HepG2 (cell line): ENCODE measurements around the gene YPEL3. TPM values are rescaled to one million over a fixed set of nuclear protein-coding genes. Genes with fewer than 3 reads are reported as not detected.

ENCODE experiments used
- ATAC-seq: fragments of 200-7000 bp; cut with Tn5 transposase; 3 replicates; pipeline ENCODE4 v1.9.1; 2020; ENCODE audit warnings: mild to moderate bottlenecking, moderate library complexity
- BruUV-seq: library from RNA; stranded (reverse); fragments of 400-500 nt; replicated peaks from 2 replicates; lab custom pipeline; 2021; lab: Mats Ljungman, UMichigan
- CTCF ChIA-PET: fragments of 300-600 bp; formaldehyde crosslinking; extraction: SDS; loops from one replicate; lab custom pipeline; 2021; ENCODE audit warnings: low total read pairs, inconsistent platforms, low intra/inter-chr PET ratio; lab: Yijun Ruan, JAX
- POLR2A ChIA-PET: fragments of 350-600 bp; sonication (Branson Sonifier 250); formaldehyde crosslinking; loops from one replicate; lab custom pipeline; 2020; ENCODE audit warnings: antibody characterized with exemption, inconsistent platforms; lab: Yijun Ruan, JAX
- DNase-seq: peaks from one replicate; pipeline ENCODE4 v3.0.0-alpha.2; 2015; ENCODE audit warnings: low spot score
- FAIRE-seq: peaks from 3 replicates; lab custom pipeline; 2011; peaks lifted over from hg19 to GRCh38; lab: Jason Lieb, UNC
- H2AFZ ChIP-seq: one replicate; pipeline ENCODE4 v1.6.1; 2011; ENCODE audit warnings: low read length, inconsistent platforms
- H3K27ac ChIP-seq: fragments of 300-600 bp; 3 replicates; pipeline ENCODE4 v1.8.0; 2011; ENCODE audit warnings: mixed run types, mild to moderate bottlenecking, mixed read lengths, low read length, inconsistent platforms; ENCODE audit not compliant: insufficient read depth; ENCODE audit errors: extremely low read length
- H3K27me3 ChIP-seq, 2 experiments: fragments of 200-600 bp in 1 of 2; 2 replicates in 1 of 2; 3 replicates in 1 of 2; pipeline versions ENCODE4 v1.6.0 to v1.8.0; 2011; ENCODE audit warnings: low read length in 2 of 2, mild to moderate bottlenecking in 2 of 2, moderate library complexity in 2 of 2, inconsistent platforms in 1 of 2; ENCODE audit not compliant: insufficient read depth in 2 of 2, control insufficient read depth in 1 of 2
- H3K36me3 ChIP-seq, 2 experiments: fragments of 200-600 bp in 1 of 2; replicated peaks in 1 of 2; 2 replicates in 1 of 2; 3 replicates in 1 of 2; pipeline versions ENCODE4 v1.5.1 to v1.8.0; 2011; ENCODE audit warnings: low read length in 2 of 2, inconsistent platforms in 1 of 2; ENCODE audit not compliant: insufficient read depth in 2 of 2, control insufficient read depth in 1 of 2
- H3K4me1 ChIP-seq: 2 replicates; pipeline ENCODE4 v1.5.1; 2012; ENCODE audit warnings: low read length, inconsistent platforms; ENCODE audit not compliant: insufficient read depth
- H3K4me2 ChIP-seq: 2 replicates; pipeline ENCODE4 v1.6.0; 2011; ENCODE audit warnings: low read depth, low read length, inconsistent platforms
- H3K4me3 ChIP-seq, 3 experiments: fragments of 200-600 bp in 1 of 3; sonication (generic), shearing (Covaris generic) in 1 of 3; replicated peaks in 1 of 3; 2 replicates each; pipeline ENCODE4 v1.5.1; 2011 to 2016; ENCODE audit warnings: low read length in 3 of 3, inconsistent platforms in 2 of 3, low read depth in 2 of 3, mild to moderate bottlenecking in 2 of 3, control low read depth in 1 of 3, mixed read lengths in 1 of 3; ENCODE audit not compliant: insufficient read depth in 1 of 3
- H3K79me2 ChIP-seq: one replicate; pipeline ENCODE4 v1.6.1; 2011; ENCODE audit warnings: low read length, inconsistent platforms; ENCODE audit not compliant: insufficient read depth
- H3K9ac ChIP-seq: 2 replicates; pipeline ENCODE4 v1.6.0; 2011; ENCODE audit warnings: mild to moderate bottlenecking, low read depth, low read length, inconsistent platforms; ENCODE audit not compliant: insufficient read depth
- H3K9me3 ChIP-seq: 2 replicates; pipeline ENCODE4 v1.5.1; 2012; ENCODE audit warnings: mild to moderate bottlenecking, low read length
- H4K20me1 ChIP-seq: 2 replicates; pipeline ENCODE4 v1.6.0; 2011; ENCODE audit warnings: inconsistent platforms, mild to moderate bottlenecking, low read length, moderate library complexity; ENCODE audit not compliant: insufficient read depth
- CENPT ChIP-seq: sonication (generic); formaldehyde crosslinking; IDR thresholded peaks from 2 replicates; pipeline ENCODE4 v1.8.0; 2022; ENCODE audit warnings: low read depth, mild to moderate bottlenecking, moderate library complexity, missing genetic modification reagents
- CHD4 ChIP-seq: fragments of 200-600 bp; sonication (generic); IDR thresholded peaks from 2 replicates; pipeline ENCODE4 v1.7.0; 2017; ENCODE audit warnings: mild to moderate bottlenecking, low read length, borderline replicate concordance
- FOXK2 ChIP-seq: fragments of 450-650 bp; IDR thresholded peaks from 2 replicates; pipeline ENCODE4 v1.6.1; 2016
- GABPA ChIP-seq, 2 experiments: IDR thresholded peaks; 2 replicates each; pipeline ENCODE4 v1.6.1; 2011 to 2016; ENCODE audit warnings: low read depth in 2 of 2, low read length in 1 of 2, missing biosample characterization in 1 of 2, missing genetic modification characterization in 1 of 2
- GATA4 ChIP-seq: sonication (generic); IDR thresholded peaks from 2 replicates; pipeline ENCODE4 v1.6.1; 2016; ENCODE audit warnings: antibody characterized with exemption, low read depth, borderline replicate concordance
- HNRNPH1 ChIP-seq: fragments of 200-400 bp; formaldehyde crosslinking; optimal IDR thresholded peaks from 2 replicates; pipeline ENCODE3; 2017; ENCODE audit warnings: mild to moderate bottlenecking, low read depth, low read length
- JUN ChIP-seq: sonication (generic); formaldehyde crosslinking; IDR thresholded peaks from 2 replicates; pipeline ENCODE4 v1.4.0; 2020; ENCODE audit warnings: mild to moderate bottlenecking, missing genetic modification reagents
- MTF1 ChIP-seq: sonication (generic); formaldehyde crosslinking; IDR thresholded peaks from 2 replicates; pipeline ENCODE4 v1.5.0; 2020; ENCODE audit warnings: missing genetic modification reagents
- NR2C2 ChIP-seq: sonication (generic); formaldehyde crosslinking; IDR thresholded peaks from 2 replicates; pipeline ENCODE4 v1.4.0; 2020; ENCODE audit warnings: missing genetic modification reagents, mild to moderate bottlenecking, moderate library complexity, borderline replicate concordance
- RARA ChIP-seq: IDR thresholded peaks from 2 replicates; pipeline ENCODE4 v1.6.1; 2016; ENCODE audit warnings: missing genetic modification reagents, missing compliant biosample characterization
- SMAD1 ChIP-seq: sonication (generic); formaldehyde crosslinking; IDR thresholded peaks from 2 replicates; pipeline ENCODE4 v1.4.0; 2020; ENCODE audit warnings: missing genetic modification reagents, low read depth, mild to moderate bottlenecking, borderline replicate concordance
- TBX2 ChIP-seq: sonication (generic); formaldehyde crosslinking; IDR thresholded peaks from 2 replicates; pipeline ENCODE4 v1.5.0; 2020; ENCODE audit warnings: missing genetic modification reagents, mild to moderate bottlenecking, borderline replicate concordance
- TEAD3 ChIP-seq: optimal IDR thresholded peaks from 2 replicates; pipeline ENCODE3; 2016; ENCODE audit warnings: borderline replicate concordance
- ZFAT ChIP-seq: sonication (generic); formaldehyde crosslinking; conservative IDR thresholded peaks from 2 replicates; pipeline ENCODE4 v1.8.1; 2023; ENCODE audit warnings: missing genetic modification reagents, inconsistent platforms
- ZNF33A ChIP-seq: sonication (generic); formaldehyde crosslinking; IDR thresholded peaks from 2 replicates; pipeline ENCODE4 v1.5.1; 2020; ENCODE audit warnings: missing genetic modification reagents, mild to moderate bottlenecking, moderate library complexity, borderline replicate concordance
- ZNF383 ChIP-seq: sonication (generic); formaldehyde crosslinking; IDR thresholded peaks from 2 replicates; pipeline ENCODE4 v1.4.0; 2020; ENCODE audit warnings: missing genetic modification reagents, mild to moderate bottlenecking, borderline replicate concordance
- ZNF616 ChIP-seq: sonication (generic); formaldehyde crosslinking; IDR thresholded peaks from 2 replicates; pipeline ENCODE4 v1.5.0; 2020; ENCODE audit warnings: low read depth, mild to moderate bottlenecking, missing genetic modification reagents
- WGBS: methylation state at CpG from one replicate; pipeline ENCODE4 v1.1.6; 2017; ENCODE audit warnings: low lambda C conversion rate; 5-methylcytosine and 5-hydroxymethylcytosine counted together
- in situ Hi-C: cut with HindIII; loops from 2 replicates; pipeline ENCODE4 v1.10.0; 2017; ENCODE audit warnings: low pct_unique_long_range_greater_than_20kb; ENCODE audit not compliant: extremely low pct_ligation_motif_present
- intact Hi-C: fragments of 100-400 bp; cut with micrococcal nuclease; formaldehyde crosslinking; loops from one replicate; pipeline ENCODE4 v1.10.0; 2022; ENCODE audit not compliant: unreplicated experiment
- polyA plus RNA-seq, 8 experiments: library from polyadenylated mRNA; depleted of rRNA in 3 of 8; stranded (reverse) in 7 of 8; unstranded in 1 of 8; fragments of >200 nt; fragmentation: Illumina TruSeq in 4 of 8; extraction: Trizol in 4 of 8; gene quantifications; 2 replicates each; pipeline versions ENCODE4 v1.2.1 to v1.2.3, GENCODE V29; 2011 to 2016; ENCODE audit warnings: low read depth in 4 of 8, missing spikeins in 1 of 8, mixed read lengths in 1 of 8; ENCODE audit not compliant: insufficient read depth in 1 of 8
- total RNA-seq, 5 experiments: library from RNA; depleted of rRNA; stranded (reverse); fragments of >200 nt; fragmentation: Illumina TruSeq; extraction: Trizol; gene quantifications; 2 replicates each; pipeline ENCODE4 v1.2.3, GENCODE V29; 2016; ENCODE audit warnings: low read depth in 1 of 5
- TF ChIP-seq, protein P1 (sequence below): sonication (generic); formaldehyde crosslinking; IDR thresholded peaks from 2 replicates; pipeline ENCODE4 v1.8.0; 2022; ENCODE audit warnings: missing genetic modification reagents, mild to moderate bottlenecking, moderate library complexity, borderline replicate concordance
- TF ChIP-seq, protein P2 (sequence below): sonication (generic); formaldehyde crosslinking; IDR thresholded peaks from 2 replicates; pipeline ENCODE4 v1.5.1; 2020; ENCODE audit warnings: mild to moderate bottlenecking, missing genetic modification reagents, moderate library complexity

The YPEL3 gene
- total and polyA plus RNA-seq, 2 of the 13 experiments (the other 11 are each of a cell fraction or from before 2014, with no cell fraction given) = 5.4 to 47.0 TPM

DNA sequence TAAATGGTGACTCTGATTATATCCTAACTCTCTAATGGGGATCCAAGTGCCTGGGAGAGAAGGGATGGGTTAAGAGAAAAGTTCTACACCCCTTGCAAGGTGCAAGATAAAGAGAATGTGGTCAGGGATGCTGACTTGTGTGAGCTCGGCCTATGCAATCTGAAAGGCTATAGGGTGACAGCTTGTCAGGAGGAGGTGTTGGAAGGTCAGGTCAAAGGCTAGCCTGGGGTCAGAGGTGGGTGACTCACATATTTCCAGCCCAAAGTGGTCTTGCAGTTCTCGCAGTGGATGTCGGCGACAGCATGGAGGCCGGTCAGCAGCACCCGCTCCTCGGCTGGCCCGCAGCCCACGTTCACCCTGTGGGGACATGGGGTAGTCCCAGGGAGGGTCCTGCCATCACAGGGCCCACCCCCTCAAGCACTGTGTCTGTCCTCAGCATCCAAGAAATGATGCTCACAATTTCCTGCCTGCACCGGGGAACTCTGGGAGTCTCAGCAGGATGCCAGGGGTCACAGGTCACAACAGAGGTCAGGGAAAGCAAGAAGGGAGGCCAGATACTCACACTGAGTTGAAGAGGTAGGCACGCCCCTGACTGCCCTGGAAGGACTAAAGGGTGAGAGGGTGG lies 1.4 kb downstream of the YPEL3 start (continued):
- TF ChIP-seq NR2C2 (peak; percentile 82), SMAD1 (CRISPR knock-in tag) (no peak), RARA (CRISPR knock-in tag) (0 out of 2 replicates have a peak, but pooled peaks have one; percentile 29), MTF1 (CRISPR knock-in tag) (no peak), ZNF616 (CRISPR knock-in tag) (no peak)
- TF ChIP-seq, protein P1, sequence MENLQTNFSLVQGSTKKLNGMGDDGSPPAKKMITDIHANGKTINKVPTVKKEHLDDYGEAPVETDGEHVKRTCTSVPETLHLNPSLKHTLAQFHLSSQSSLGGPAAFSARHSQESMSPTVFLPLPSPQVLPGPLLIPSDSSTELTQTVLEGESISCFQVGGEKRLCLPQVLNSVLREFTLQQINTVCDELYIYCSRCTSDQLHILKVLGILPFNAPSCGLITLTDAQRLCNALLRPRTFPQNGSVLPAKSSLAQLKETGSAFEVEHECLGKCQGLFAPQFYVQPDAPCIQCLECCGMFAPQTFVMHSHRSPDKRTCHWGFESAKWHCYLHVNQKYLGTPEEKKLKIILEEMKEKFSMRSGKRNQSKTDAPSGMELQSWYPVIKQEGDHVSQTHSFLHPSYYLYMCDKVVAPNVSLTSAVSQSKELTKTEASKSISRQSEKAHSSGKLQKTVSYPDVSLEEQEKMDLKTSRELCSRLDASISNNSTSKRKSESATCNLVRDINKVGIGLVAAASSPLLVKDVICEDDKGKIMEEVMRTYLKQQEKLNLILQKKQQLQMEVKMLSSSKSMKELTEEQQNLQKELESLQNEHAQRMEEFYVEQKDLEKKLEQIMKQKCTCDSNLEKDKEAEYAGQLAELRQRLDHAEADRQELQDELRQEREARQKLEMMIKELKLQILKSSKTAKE (CRISPR knock-in tag) = peak; percentile 29; the same call in 1 of the 2 replicates

DNA sequence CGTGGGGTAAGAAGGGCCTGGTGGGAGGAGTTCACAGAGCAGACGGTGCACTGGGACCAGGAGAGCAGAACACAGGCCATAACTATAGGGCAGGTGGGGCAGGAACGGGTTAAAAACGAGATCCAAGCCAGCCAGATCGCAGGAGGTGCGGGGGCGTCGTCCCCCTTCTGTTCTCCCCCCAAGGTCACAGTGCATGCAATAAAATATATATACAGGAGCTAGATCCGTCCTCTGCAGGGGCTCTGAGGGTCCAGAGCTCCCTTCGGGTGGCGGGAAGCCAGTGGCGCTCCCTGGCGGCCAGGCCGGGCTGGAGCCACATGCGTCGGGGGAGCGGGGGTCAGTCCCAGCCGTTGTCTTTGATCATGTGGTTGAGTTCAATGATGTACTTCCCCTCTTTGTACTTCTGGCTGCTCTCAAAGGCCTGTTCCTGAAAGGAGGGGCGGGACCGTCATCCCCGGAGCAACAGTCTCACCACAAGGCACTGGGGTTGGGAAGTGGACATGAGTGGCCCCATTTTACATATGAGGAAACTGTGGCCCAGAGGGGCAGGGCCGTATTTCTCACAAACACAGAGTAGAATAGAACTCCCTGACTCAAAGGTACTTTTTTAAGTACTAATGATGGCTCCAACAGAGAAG lies 3.5 kb downstream of the YPEL3 start:
- 5% methylated on average over 21 of the region's 22 CpGs for WGBS
- Histone ChIP-seq H3K4me3 (peak overlapping the region; percentile 58 to 78 (median 67)), H3K4me2 (peak overlapping the region; percentile 95), H4K20me1 (no peaks in the 10 kb centered on the region), H2AFZ (no peak overlapping the region), H3K79me2 (no peaks in the 10 kb centered on the region), H3K9me3 (peaks cover 9% of the 10 kb centered on the region), H3K36me3 (no peaks in the 10 kb centered on the region; a peak in 1 of 5 replicates), H3K27ac (peak overlapping the region; percentile 72), H3K27me3 (no peaks in the 10 kb centered on the region; a peak in 1 of 5 replicates), H3K9ac (peak overlapping the region; percentile 72), H3K4me1 (peaks cover 77% of the 10 kb centered on the region)
- in situ Hi-C loops (loop anchor here (25.0 kb wide), 1 partner anchor 545 kb away; no protein-coding TSS in a partner anchor), intact Hi-C loops (loop anchor here (1.0 kb wide), 2 partner anchors 26 to 50 kb away; no protein-coding TSS in a partner anchor)
- ATAC-seq (peak; percentile 62), FAIRE-seq (peak; percentile 89), DNase-seq (peak; percentile 92)
- BruUV-seq = no TSS peak
- POLR2A ChIA-PET = interaction anchor here (1.0 to 6.0 kb wide), 11 partner anchors 11 to 317 kb away, joined by 3 to 120 read pairs (median 9); partner anchors contain the start of genes ALDOA, GDPD3, MAPK3 and PPP4C
- CTCF ChIA-PET = interaction anchor here (0.8 to 2.0 kb wide), 7 partner anchors 17 to 50 kb away, joined by 3 to 19 read pairs (median 4); partner anchors contain the start of gene GDPD3
- TF ChIP-seq FOXK2 = no peak
- peak; percentile 23; the same call in 1 of the 2 replicates for TF ChIP-seq GABPA (IDR thresholded peaks at IDR 0.05; ENCODE audit: low read depth, low read length)
- peak; percentile 83 for TF ChIP-seq GABPA (CRISPR knock-in tag; IDR thresholded peaks at IDR 0.05; ENCODE audit: low read depth)
- TF ChIP-seq CHD4 = peak; percentile 89; the same call in 1 of the 2 replicates
- TF ChIP-seq ZNF33A (CRISPR knock-in tag) = no peak
- TF ChIP-seq GATA4 = peak; percentile 36; the same call in 1 of the 2 replicates
- TF ChIP-seq TEAD3 (CRISPR knock-in tag) = peak; percentile 39
- no peak for TF ChIP-seq CENPT (CRISPR knock-in tag)
- no peak for TF ChIP-seq ZFAT (CRISPR knock-in tag)
- peak; percentile 58; the same call in 1 of the 2 replicates for TF ChIP-seq JUN
- TF ChIP-seq ZNF383 (CRISPR knock-in tag) = peak; percentile 91; the same call in 1 of the 2 replicates
- TF ChIP-seq, protein P2, sequence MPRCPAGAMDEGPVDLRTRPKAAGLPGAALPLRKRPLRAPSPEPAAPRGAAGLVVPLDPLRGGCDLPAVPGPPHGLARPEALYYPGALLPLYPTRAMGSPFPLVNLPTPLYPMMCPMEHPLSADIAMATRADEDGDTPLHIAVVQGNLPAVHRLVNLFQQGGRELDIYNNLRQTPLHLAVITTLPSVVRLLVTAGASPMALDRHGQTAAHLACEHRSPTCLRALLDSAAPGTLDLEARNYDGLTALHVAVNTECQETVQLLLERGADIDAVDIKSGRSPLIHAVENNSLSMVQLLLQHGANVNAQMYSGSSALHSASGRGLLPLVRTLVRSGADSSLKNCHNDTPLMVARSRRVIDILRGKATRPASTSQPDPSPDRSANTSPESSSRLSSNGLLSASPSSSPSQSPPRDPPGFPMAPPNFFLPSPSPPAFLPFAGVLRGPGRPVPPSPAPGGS (CRISPR knock-in tag) = no peak
- TF ChIP-seq HNRNPH1 = no peak
- TF ChIP-seq TBX2 (CRISPR knock-in tag) = no peak
